HepG2 (cell line): ENCODE data around the gene PUS3. TPM values are rescaled to one million over a fixed set of nuclear protein-coding genes. Genes with fewer than 3 reads are reported as not detected.
A peak's percentile ranks its signal among the peaks of the same experiment; 100 is the strongest.

Source experiments
- ATF2 ChIP-seq: sonication (generic); formaldehyde crosslinking; IDR thresholded peaks from 2 replicates; pipeline ENCODE4 v1.4.0; 2020; ENCODE audit warnings: missing genetic modification reagents
- DRAP1 ChIP-seq: IDR thresholded peaks from 2 replicates; pipeline ENCODE4 v1.6.1; 2016; ENCODE audit warnings: missing genetic modification reagents, missing compliant biosample characterization
- FOXP4 ChIP-seq: sonication (generic); formaldehyde crosslinking; IDR thresholded peaks from 2 replicates; pipeline ENCODE4 v1.4.0; 2020; ENCODE audit warnings: missing genetic modification reagents
- GATAD2A ChIP-seq: IDR thresholded peaks from 2 replicates; pipeline ENCODE4 v1.6.1; 2016
- HDAC2 ChIP-seq: sonication (generic); formaldehyde crosslinking; IDR thresholded peaks from 2 replicates; pipeline ENCODE4 v1.4.0; 2020; ENCODE audit warnings: missing genetic modification reagents
- JUND ChIP-seq: sonication (generic); formaldehyde crosslinking; IDR thresholded peaks from 2 replicates; pipeline ENCODE4 v1.8.0; 2022; ENCODE audit warnings: mild to moderate bottlenecking, missing genetic modification reagents
- KDM2A ChIP-seq: sonication (generic); formaldehyde crosslinking; IDR thresholded peaks from 2 replicates; pipeline ENCODE4 v1.4.0; 2020; ENCODE audit warnings: low read depth, missing genetic modification reagents, borderline replicate concordance
- MXD4 ChIP-seq: IDR thresholded peaks from 2 replicates; pipeline ENCODE4 v1.6.1; 2016; ENCODE audit warnings: mild to moderate bottlenecking, missing biosample characterization, missing genetic modification reagents
- POLR2AphosphoS2 ChIP-seq: IDR thresholded peaks from 2 replicates; pipeline ENCODE4 v1.6.1; 2011; ENCODE audit warnings: low read depth, low read length, improper control_type of control experiment
- SNAI1 ChIP-seq: sonication (generic); formaldehyde crosslinking; IDR thresholded peaks from 2 replicates; pipeline ENCODE4 v1.5.0; 2020; ENCODE audit warnings: mild to moderate bottlenecking, missing genetic modification reagents, borderline replicate concordance
- STAG1 ChIP-seq: sonication (generic); formaldehyde crosslinking; IDR thresholded peaks from 2 replicates; pipeline ENCODE4 v1.4.0; 2020; ENCODE audit warnings: missing genetic modification reagents
- TARDBP ChIP-seq: sonication (generic); formaldehyde crosslinking; IDR thresholded peaks from 2 replicates; pipeline ENCODE4 v1.8.0; 2022; ENCODE audit warnings: mild to moderate bottlenecking, missing genetic modification reagents
- ZFX ChIP-seq: sonication (generic); formaldehyde crosslinking; IDR thresholded peaks from 2 replicates; pipeline ENCODE4 v1.4.0; 2020; ENCODE audit warnings: mild to moderate bottlenecking, low read depth, missing genetic modification reagents, moderate library complexity
- ZKSCAN8 ChIP-seq: IDR thresholded peaks from 2 replicates; pipeline ENCODE4 v1.6.1; 2016; ENCODE audit warnings: borderline replicate concordance, missing genetic modification reagents, missing compliant biosample characterization
- ZNF280D ChIP-seq: sonication (generic); formaldehyde crosslinking; IDR thresholded peaks from 2 replicates; pipeline ENCODE4 v1.5.1; 2020; ENCODE audit warnings: mild to moderate bottlenecking, missing genetic modification reagents
- ZNF317 ChIP-seq: sonication (generic); formaldehyde crosslinking; IDR thresholded peaks from 2 replicates; pipeline ENCODE4 v1.5.0; 2020; ENCODE audit warnings: mild to moderate bottlenecking, missing genetic modification reagents
- ZNF710 ChIP-seq: sonication (generic); formaldehyde crosslinking; IDR thresholded peaks from 2 replicates; pipeline ENCODE4 v1.5.0; 2020; ENCODE audit warnings: mild to moderate bottlenecking, missing genetic modification reagents, borderline replicate concordance
- ZNF737 ChIP-seq: sonication (generic); formaldehyde crosslinking; IDR thresholded peaks from 2 replicates; pipeline ENCODE4 v1.5.0; 2020; ENCODE audit warnings: missing genetic modification reagents, mild to moderate bottlenecking, borderline replicate concordance
- ZNF772 ChIP-seq: sonication (generic); formaldehyde crosslinking; IDR thresholded peaks from 2 replicates; pipeline ENCODE4 v1.5.0; 2020; ENCODE audit warnings: mild to moderate bottlenecking, missing genetic modification reagents
- polyA plus RNA-seq, 8 experiments: library from polyadenylated mRNA; depleted of rRNA in 3 of 8; stranded (reverse) in 7 of 8; unstranded in 1 of 8; fragments of >200 nt; fragmentation: Illumina TruSeq in 4 of 8; extraction: Trizol in 4 of 8; gene quantifications; 2 replicates each; pipeline versions ENCODE4 v1.2.1 to v1.2.3, GENCODE V29; 2011 to 2016; ENCODE audit warnings: low read depth in 4 of 8, missing spikeins in 1 of 8, mixed read lengths in 1 of 8; ENCODE audit not compliant: insufficient read depth in 1 of 8
- total RNA-seq, 5 experiments: library from RNA; depleted of rRNA; stranded (reverse); fragments of >200 nt; fragmentation: Illumina TruSeq; extraction: Trizol; gene quantifications; 2 replicates each; pipeline ENCODE4 v1.2.3, GENCODE V29; 2016; ENCODE audit warnings: low read depth in 1 of 5
- TF ChIP-seq, protein P1 (sequence below): sonication (generic); IDR thresholded peaks from 2 replicates; pipeline ENCODE4 v1.6.1; 2016; ENCODE audit warnings: low read depth, borderline replicate concordance

Gene PUS3
- total and polyA plus RNA-seq, 2 of the 13 experiments (the other 11 are each of a cell fraction or from before 2014, with no cell fraction given), result 6.0 to 18.2 TPM

DNA sequence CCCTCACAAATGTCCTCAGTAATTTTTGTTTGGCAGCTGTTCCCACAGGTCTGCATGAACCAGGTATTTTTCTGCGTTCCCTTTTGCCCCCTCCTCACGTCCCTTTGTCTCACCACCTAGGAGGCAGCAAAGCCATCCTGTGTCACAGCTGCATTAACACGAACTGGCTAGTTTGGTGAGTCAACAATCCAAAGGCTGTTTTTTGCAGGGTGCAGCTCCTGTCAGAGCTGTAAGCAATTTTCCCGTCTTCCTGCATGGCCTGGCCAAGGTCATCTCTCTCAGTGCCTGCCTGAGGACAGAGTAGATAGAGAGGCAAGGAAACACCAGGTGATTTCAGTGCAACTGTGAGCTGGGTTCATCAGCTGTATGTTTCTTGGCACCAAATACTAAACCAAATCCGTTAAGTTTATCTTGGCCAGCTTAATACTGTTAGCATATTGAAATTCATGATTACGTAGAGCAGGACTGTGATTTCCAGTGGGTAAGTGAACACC is 22.3 kb upstream of the PUS3 start (continued):
- TF ChIP-seq, protein P1, sequence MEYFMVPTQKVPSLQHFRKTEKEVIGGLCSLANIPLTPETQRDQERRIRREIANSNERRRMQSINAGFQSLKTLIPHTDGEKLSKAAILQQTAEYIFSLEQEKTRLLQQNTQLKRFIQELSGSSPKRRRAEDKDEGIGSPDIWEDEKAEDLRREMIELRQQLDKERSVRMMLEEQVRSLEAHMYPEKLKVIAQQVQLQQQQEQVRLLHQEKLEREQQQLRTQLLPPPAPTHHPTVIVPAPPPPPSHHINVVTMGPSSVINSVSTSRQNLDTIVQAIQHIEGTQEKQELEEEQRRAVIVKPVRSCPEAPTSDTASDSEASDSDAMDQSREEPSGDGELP, result peak; percentile 58; the same call in 1 of the 2 replicates
- TF ChIP-seq TARDBP (CRISPR knock-in tag) (0 out of 2 replicates have a peak, but pooled peaks have one; percentile 26), GATAD2A (CRISPR knock-in tag) (peak; percentile 73; the same call in 1 of the 2 replicates), ZFX (CRISPR knock-in tag) (0 out of 2 replicates have a peak, but pooled peaks have one; percentile 42), ZNF710 (CRISPR knock-in tag) (0 out of 2 replicates have a peak, but pooled peaks have one; percentile 45), STAG1 (CRISPR knock-in tag) (peak; percentile 68), ZNF280D (CRISPR knock-in tag) (0 out of 2 replicates have a peak, but pooled peaks have one; percentile 40), FOXP4 (CRISPR knock-in tag) (peak; percentile 79), HDAC2 (CRISPR knock-in tag) (peak; percentile 87), MXD4 (CRISPR knock-in tag) (0 out of 2 replicates have a peak, but pooled peaks have one; percentile 58), KDM2A (CRISPR knock-in tag) (peak; percentile 43; the same call in 1 of the 2 replicates), ZNF317 (CRISPR knock-in tag) (0 out of 2 replicates have a peak, but pooled peaks have one; percentile 40), ZNF772 (CRISPR knock-in tag) (peak; percentile 54; the same call in 1 of the 2 replicates), ZKSCAN8 (CRISPR knock-in tag) (peak; percentile 56; the same call in 1 of the 2 replicates), ZNF737 (CRISPR knock-in tag) (no peak), ATF2 (CRISPR knock-in tag) (peak; percentile 70; the same call in 1 of the 2 replicates), DRAP1 (CRISPR knock-in tag) (peak; percentile 58; the same call in 1 of the 2 replicates), SNAI1 (CRISPR knock-in tag) (no peak), JUND (CRISPR knock-in tag) (0 out of 2 replicates have a peak, but pooled peaks have one; percentile 37), POLR2AphosphoS2 (no peak)
